GM23338 (cell line): ENCODE results near the gene VTCN1. TPM values are rescaled to one million over a fixed set of nuclear protein-coding genes. Genes with fewer than 3 reads are reported as not detected.

Experiments
- ATAC-seq: fragments of 200-7000 bp; cut with Tn5 transposase; 3 replicates; pipeline ENCODE4 v1.9.1; 2020
- DNase-seq: peaks from one replicate; pipeline ENCODE4 v3.0.0-alpha.2; 2015; ENCODE audit warnings: low spot score
- H2AFZ ChIP-seq: fragments of 200-600 bp; sonication (generic); 2 replicates; pipeline ENCODE4 v1.8.0; 2016; ENCODE audit warnings: antibody characterized with exemption, mild to moderate bottlenecking, moderate library complexity
- H3F3A ChIP-seq: fragments of 200-600 bp; sonication (generic); replicated peaks from 2 replicates; pipeline ENCODE4 v1.8.0; 2017; ENCODE audit warnings: antibody characterized with exemption, mixed run types, low read depth
- H3K27ac ChIP-seq: fragments of 200-600 bp; sonication (generic); 2 replicates; pipeline ENCODE4 v1.6.1; 2016; ENCODE audit warnings: low read depth
- H3K27me3 ChIP-seq: fragments of 200-600 bp; sonication (generic); 2 replicates; pipeline ENCODE4 v1.8.0; 2016; ENCODE audit warnings: mild to moderate bottlenecking, mixed run types, moderate library complexity; ENCODE audit not compliant: insufficient read depth
- H3K36me3 ChIP-seq: fragments of 200-600 bp; sonication (generic); 2 replicates; pipeline ENCODE4 v1.8.0; 2016; ENCODE audit warnings: mild to moderate bottlenecking; ENCODE audit not compliant: insufficient read depth
- H3K4me1 ChIP-seq: fragments of 200-600 bp; sonication (generic); 2 replicates; pipeline ENCODE4 v1.8.0; 2016; ENCODE audit warnings: mild to moderate bottlenecking, moderate library complexity; ENCODE audit not compliant: insufficient read depth
- H3K4me2 ChIP-seq: fragments of 200-600 bp; sonication (generic); 2 replicates; pipeline ENCODE4 v1.7.1; 2017; ENCODE audit warnings: mixed run types
- H3K4me3 ChIP-seq: fragments of 200-600 bp; sonication (generic); 2 replicates; pipeline ENCODE4 v1.6.1; 2016; ENCODE audit warnings: mixed run types
- H3K79me2 ChIP-seq: fragments of 200-600 bp; sonication (generic); replicated peaks from 2 replicates; pipeline ENCODE4 v1.8.0; 2017; ENCODE audit warnings: mild to moderate bottlenecking; ENCODE audit not compliant: insufficient read depth
- H3K9me2 ChIP-seq: fragments of 200-600 bp; sonication (generic); 2 replicates; pipeline ENCODE4 v1.8.0; 2017; ENCODE audit not compliant: insufficient read depth
- H4K20me1 ChIP-seq: fragments of 200-600 bp; sonication (generic); replicated peaks from 2 replicates; pipeline ENCODE4 v1.8.0; 2017; ENCODE audit warnings: mild to moderate bottlenecking; ENCODE audit not compliant: insufficient read depth
- H3K27ac Mint-ChIP-seq: 2 replicates; pipeline ENCODE4 v1.8.0; 2020; ENCODE audit warnings: inconsistent platforms, mild to moderate bottlenecking, moderate library complexity, mixed read lengths
- H3K27me3 Mint-ChIP-seq: 3 replicates; pipeline ENCODE4 v1.8.0; 2022; ENCODE audit warnings: low read depth, mild to moderate bottlenecking, moderate library complexity, mixed read lengths, inconsistent platforms; ENCODE audit not compliant: insufficient read depth, poor library complexity
- H3K36me3 Mint-ChIP-seq: 3 replicates; pipeline ENCODE4 v1.8.0; 2021; ENCODE audit warnings: low read depth, mild to moderate bottlenecking, inconsistent platforms, moderate library complexity, mixed read lengths
- H3K4me1 Mint-ChIP-seq: 3 replicates; pipeline ENCODE4 v1.8.0; 2020; ENCODE audit warnings: mild to moderate bottlenecking, inconsistent platforms, mixed read lengths
- H3K4me3 Mint-ChIP-seq: 3 replicates; pipeline ENCODE4 v1.8.0; 2021; ENCODE audit warnings: moderate library complexity, mild to moderate bottlenecking, inconsistent platforms, mixed read lengths
- H3K9me3 Mint-ChIP-seq: 3 replicates; pipeline ENCODE4 v1.8.0; 2020; ENCODE audit warnings: moderate library complexity, mild to moderate bottlenecking, inconsistent platforms, mixed read lengths
- CTCF ChIP-seq, 2 experiments: fragments of 200-600 bp in 1 of 2; sonication (generic) in 1 of 2; conservative IDR thresholded peaks; 2 replicates each; pipeline versions ENCODE4 v1.5.1 to v1.6.1; 2016 to 2017; ENCODE audit warnings: antibody characterized with exemption in 2 of 2, low read depth in 2 of 2, mild to moderate bottlenecking in 2 of 2, moderate library complexity in 1 of 2
- EZH2 ChIP-seq: fragments of 200-600 bp; sonication (generic); IDR thresholded peaks from one replicate; pipeline ENCODE4 v1.8.0; 2017; ENCODE audit warnings: antibody characterized with exemption, mild to moderate bottlenecking, low read depth; ENCODE audit not compliant: unreplicated experiment
- EZH2phosphoT487 ChIP-seq: fragments of 200-600 bp; sonication (generic); IDR thresholded peaks from one replicate; pipeline ENCODE4 v1.8.1; 2018; ENCODE audit warnings: antibody characterized with exemption; ENCODE audit not compliant: unreplicated experiment
- NANOG ChIP-seq: IDR thresholded peaks from 2 replicates; pipeline ENCODE4 v1.6.1; 2016; ENCODE audit warnings: antibody characterized with exemption, borderline replicate concordance
- POLR2AphosphoS5 ChIP-seq: IDR thresholded peaks from 2 replicates; pipeline ENCODE4 v1.6.1; 2016; ENCODE audit warnings: antibody characterized with exemption, low read depth
- STAT1 ChIP-seq: IDR thresholded peaks from one replicate; pipeline ENCODE4 v1.6.1; 2016; ENCODE audit warnings: antibody characterized with exemption; ENCODE audit not compliant: unreplicated experiment
- ZNF331 ChIP-seq: fragments of 250-450 bp; sonication (Bioruptor Pico); IDR thresholded peaks from 2 replicates; pipeline ENCODE4 v1.5.0; 2020; ENCODE audit warnings: low read depth, mild to moderate bottlenecking, moderate library complexity
- polyA plus RNA-seq: library from polyadenylated mRNA; unstranded; fragments of >200 nt; fragmentation: Nextera tagmentation; extraction: Ambion mirVana; gene quantifications from 2 replicates; pipeline ENCODE4 v1.2.1, GENCODE V29; 2016
- total RNA-seq: library from RNA; depleted of rRNA; stranded (reverse); fragments of >200 nt; shearing (Covaris generic); gene quantifications from 2 replicates; pipeline ENCODE4 v1.2.3, GENCODE V29; 2014
- TF ChIP-seq, protein P1 (sequence below): fragments of 250-450 bp; sonication (Bioruptor Pico); IDR thresholded peaks from 2 replicates; pipeline ENCODE4 v1.5.0; 2020; ENCODE audit warnings: mild to moderate bottlenecking, moderate library complexity

The VTCN1 gene
- total and polyA plus RNA-seq, 2 experiments from 2014 or later, result not detected

GRCh38 chr1:117209094-117209493 lies 1.6 kb downstream of the VTCN1 start (continued):
- TF ChIP-seq, protein P1, sequence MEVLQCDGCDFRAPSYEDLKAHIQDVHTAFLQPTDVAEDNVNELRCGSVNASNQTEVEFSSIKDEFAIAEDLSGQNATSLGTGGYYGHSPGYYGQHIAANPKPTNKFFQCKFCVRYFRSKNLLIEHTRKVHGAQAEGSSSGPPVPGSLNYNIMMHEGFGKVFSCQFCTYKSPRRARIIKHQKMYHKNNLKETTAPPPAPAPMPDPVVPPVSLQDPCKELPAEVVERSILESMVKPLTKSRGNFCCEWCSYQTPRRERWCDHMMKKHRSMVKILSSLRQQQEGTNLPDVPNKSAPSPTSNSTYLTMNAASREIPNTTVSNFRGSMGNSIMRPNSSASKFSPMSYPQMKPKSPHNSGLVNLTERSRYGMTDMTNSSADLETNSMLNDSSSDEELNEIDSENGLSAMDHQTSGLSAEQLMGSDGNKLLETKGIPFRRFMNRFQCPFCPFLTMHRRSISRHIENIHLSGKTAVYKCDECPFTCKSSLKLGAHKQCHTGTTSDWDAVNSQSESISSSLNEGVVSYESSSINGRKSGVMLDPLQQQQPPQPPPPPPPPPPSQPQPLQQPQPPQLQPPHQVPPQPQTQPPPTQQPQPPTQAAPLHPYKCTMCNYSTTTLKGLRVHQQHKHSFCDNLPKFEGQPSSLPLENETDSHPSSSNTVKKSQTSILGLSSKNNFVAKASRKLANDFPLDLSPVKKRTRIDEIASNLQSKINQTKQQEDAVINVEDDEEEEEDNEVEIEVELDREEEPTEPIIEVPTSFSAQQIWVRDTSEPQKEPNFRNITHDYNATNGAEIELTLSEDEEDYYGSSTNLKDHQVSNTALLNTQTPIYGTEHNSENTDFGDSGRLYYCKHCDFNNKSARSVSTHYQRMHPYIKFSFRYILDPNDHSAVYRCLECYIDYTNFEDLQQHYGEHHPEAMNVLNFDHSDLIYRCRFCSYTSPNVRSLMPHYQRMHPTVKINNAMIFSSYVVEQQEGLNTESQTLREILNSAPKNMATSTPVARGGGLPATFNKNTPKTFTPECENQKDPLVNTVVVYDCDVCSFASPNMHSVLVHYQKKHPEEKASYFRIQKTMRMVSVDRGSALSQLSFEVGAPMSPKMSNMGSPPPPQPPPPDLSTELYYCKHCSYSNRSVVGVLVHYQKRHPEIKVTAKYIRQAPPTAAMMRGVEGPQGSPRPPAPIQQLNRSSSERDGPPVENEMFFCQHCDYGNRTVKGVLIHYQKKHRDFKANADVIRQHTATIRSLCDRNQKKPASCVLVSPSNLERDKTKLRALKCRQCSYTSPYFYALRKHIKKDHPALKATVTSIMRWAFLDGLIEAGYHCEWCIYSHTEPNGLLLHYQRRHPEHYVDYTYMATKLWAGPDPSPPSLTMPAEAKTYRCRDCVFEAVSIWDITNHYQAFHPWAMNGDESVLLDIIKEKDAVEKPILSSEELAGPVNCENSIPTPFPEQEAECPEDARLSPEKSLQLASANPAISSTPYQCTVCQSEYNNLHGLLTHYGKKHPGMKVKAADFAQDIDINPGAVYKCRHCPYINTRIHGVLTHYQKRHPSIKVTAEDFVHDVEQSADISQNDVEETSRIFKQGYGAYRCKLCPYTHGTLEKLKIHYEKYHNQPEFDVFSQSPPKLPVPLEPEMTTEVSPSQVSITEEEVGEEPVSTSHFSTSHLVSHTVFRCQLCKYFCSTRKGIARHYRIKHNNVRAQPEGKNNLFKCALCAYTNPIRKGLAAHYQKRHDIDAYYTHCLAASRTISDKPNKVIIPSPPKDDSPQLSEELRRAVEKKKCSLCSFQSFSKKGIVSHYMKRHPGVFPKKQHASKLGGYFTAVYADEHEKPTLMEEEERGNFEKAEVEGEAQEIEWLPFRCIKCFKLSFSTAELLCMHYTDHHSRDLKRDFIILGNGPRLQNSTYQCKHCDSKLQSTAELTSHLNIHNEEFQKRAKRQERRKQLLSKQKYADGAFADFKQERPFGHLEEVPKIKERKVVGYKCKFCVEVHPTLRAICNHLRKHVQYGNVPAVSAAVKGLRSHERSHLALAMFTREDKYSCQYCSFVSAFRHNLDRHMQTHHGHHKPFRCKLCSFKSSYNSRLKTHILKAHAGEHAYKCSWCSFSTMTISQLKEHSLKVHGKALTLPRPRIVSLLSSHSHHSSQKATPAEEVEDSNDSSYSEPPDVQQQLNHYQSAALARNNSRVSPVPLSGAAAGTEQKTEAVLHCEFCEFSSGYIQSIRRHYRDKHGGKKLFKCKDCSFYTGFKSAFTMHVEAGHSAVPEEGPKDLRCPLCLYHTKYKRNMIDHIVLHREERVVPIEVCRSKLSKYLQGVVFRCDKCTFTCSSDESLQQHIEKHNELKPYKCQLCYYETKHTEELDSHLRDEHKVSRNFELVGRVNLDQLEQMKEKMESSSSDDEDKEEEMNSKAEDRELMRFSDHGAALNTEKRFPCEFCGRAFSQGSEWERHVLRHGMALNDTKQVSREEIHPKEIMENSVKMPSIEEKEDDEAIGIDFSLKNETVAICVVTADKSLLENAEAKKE (CRISPR knock-in tag), result no peak
- TF ChIP-seq POLR2AphosphoS5 (no peak), NANOG (no peak), STAT1 (no peak)

- H3K27me3 Mint-ChIP-seq, result peaks cover 5% of the 10 kb centered on the region
- 0 out of 2 replicates have a peak, but pooled peaks cover 7% of the 10 kb centered on the region for H3K9me2 ChIP-seq
- ATAC-seq (no peak), DNase-seq (no peak)
- no peak overlapping the region for H3K27ac Mint-ChIP-seq
- no peaks in the 10 kb centered on the region for H4K20me1 ChIP-seq
- no peaks in the 10 kb centered on the region for H3F3A ChIP-seq
- no peaks in the 10 kb centered on the region; the same call in 2 of the 3 replicates for H3K9me3 Mint-ChIP-seq
- H3K4me2 ChIP-seq, result no peak overlapping the region
- H3K27ac ChIP-seq, result no peak overlapping the region
- H3K4me3 ChIP-seq, result no peak overlapping the region
- no peaks in the 10 kb centered on the region for H3K36me3 ChIP-seq
- peaks cover 11% of the 10 kb centered on the region; the same call in 2 of the 3 replicates for H3K4me1 Mint-ChIP-seq
- H2AFZ ChIP-seq, result no peak overlapping the region
- no peaks in the 10 kb centered on the region for H3K27me3 ChIP-seq
- H3K4me1 ChIP-seq, result no peaks in the 10 kb centered on the region
- no peak overlapping the region for H3K4me3 Mint-ChIP-seq
- H3K79me2 ChIP-seq, result no peaks in the 10 kb centered on the region
- H3K36me3 Mint-ChIP-seq, result no peaks in the 10 kb centered on the region
- TF ChIP-seq STAT1 (no peak), EZH2phosphoT487 (no peak), ZNF331 (CRISPR knock-in tag) (no peak), CTCF (conservative IDR thresholded peaks at IDR 0.05; ENCODE audit: low read depth in 2 of 2) (no peak), EZH2 (no peak), POLR2AphosphoS5 (no peak), NANOG (no peak)
- TF ChIP-seq, protein P1 (CRISPR knock-in tag), result no peak
Measured at GRCh38 chr1:117208580-117208979, 2.1 kb downstream of the VTCN1 start.
